Adrenal gland (tissue), 12 donors: Measurements from ENCODE around the gene OTUB2. TPM values are rescaled to one million over a fixed set of nuclear protein-coding genes. Genes with fewer than 3 reads are reported as not detected.

Source experiments
- DNase-seq, 7 donors: peaks; one replicate each; pipeline ENCODE4 v3.0.0-alpha.2; 2019 to 2020
- H3K27ac ChIP-seq, 5 donors: fragments of 200-600 bp; sonication (generic) in 4 of 5; 1 replicate in 3 of 5; 2 replicates in 2 of 5; pipeline versions ENCODE4 v1.5.1 to v1.8.0; 2016 to 2020; ENCODE audit warnings: mild to moderate bottlenecking in 1 of 5
- H3K27me3 ChIP-seq: fragments of 200-600 bp; 2 replicates; pipeline ENCODE4 v1.8.0; 2021
- H3K36me3 ChIP-seq, 2 donors: fragments of 200-600 bp; replicated peaks in 1 of 2; 1 replicate in 1 of 2; 2 replicates in 1 of 2; pipeline versions ENCODE4 v1.5.1 to v1.8.0; 2018 to 2022
- H3K4me1 ChIP-seq, 2 donors: fragments of 200-600 bp; replicated peaks in 1 of 2; 1 replicate in 1 of 2; 2 replicates in 1 of 2; pipeline versions ENCODE4 v1.5.1 to v1.8.0; 2018 to 2021
- H3K4me3 ChIP-seq, 4 donors: fragments of 200-600 bp; sonication (generic) in 3 of 4; one replicate each; pipeline ENCODE4 v1.5.1; 2016 to 2018
- H3K9me3 ChIP-seq, 3 donors: fragments of 200-600 bp; sonication (generic) in 1 of 3; replicated peaks in 1 of 3; 1 replicate in 2 of 3; 2 replicates in 1 of 3; pipeline versions ENCODE4 v1.5.1 to v1.8.0; 2016 to 2021
- POLR2A ChIP-seq, 2 donors: fragments of 450-650 bp; IDR thresholded peaks; one replicate each; pipeline ENCODE4 v1.6.1; 2017; ENCODE audit warnings: antibody characterized with exemption in 2 of 2, mild to moderate bottlenecking in 2 of 2, moderate library complexity in 1 of 2
- WGBS, 4 donors: extraction: QIAGEN DNeasy Blood & Tissue Kit in 2 of 4; methylation state at CpG; one replicate each; pipeline versions ENCODE4 v1.1.5 to v1.1.7; 2013 to 2017; 5-methylcytosine and 5-hydroxymethylcytosine counted together
- intact Hi-C, 2 donors: fragments of 100-400 bp; cut with DNase I; formaldehyde crosslinking; loops; one replicate each; pipeline versions ENCODE4 v1.14.1 to v1.15.0; 2022 to 2023
- polyA plus RNA-seq, 3 donors: library from polyadenylated mRNA; stranded (reverse); fragments of 200-250 nt in 2 of 3; fragments of 350-450 nt in 1 of 3; fragmentation: Illumina TruSeq in 1 of 3; extraction: RNeasy Lipid Tissue Mini Kit (QIAGEN cat#74804) in 1 of 3; gene quantifications; one replicate each; pipeline ENCODE4 v1.2.3, GENCODE V29; 2013 to 2014
- total RNA-seq, 9 donors: library from RNA; depleted of rRNA in 4 of 9; stranded (reverse); fragments of >200 nt in 4 of 9; fragments of 120-200 nt in 1 of 9; fragmentation: NEBNext Ultra II Directional in 1 of 9; extraction: Animal tissue kit (Norgen Biotek cat#: 25700) in 1 of 9; gene quantifications; one replicate each; pipeline versions ENCODE4 v1.1.0 to v1.2.4, GENCODE V29; 2013 to 2023
- TF ChIP-seq, protein P1 (sequence below), 6 experiments: fragments of 450-650 bp in 4 of 6; fragments of 200-600 bp in 2 of 6; sonication (generic) in 1 of 6; IDR thresholded peaks; 1 replicate in 5 of 6; 2 replicates in 1 of 6; pipeline versions ENCODE4 v1.5.1 to v1.8.0; 2016 to 2021; ENCODE audit warnings: antibody characterized with exemption in 6 of 6, mild to moderate bottlenecking in 2 of 6, moderate library complexity in 1 of 6
- donor health status: healthy with polysubstance abuse.
- donor health status: Bipolar disorder and iron deficiency.
- donor health status: DM: yes; HTN: yes; CAD: no.
- donor health status: DM: no; HTN: no; CAD: no.
- donor health status: DM: no; HTN: no; CAD: no.
- donor health status: DM: yes; HTN: yes; CAD: no.

The OTUB2 gene
- total and polyA plus RNA-seq, 12 donors, result 0.17 to 10.7 (median 1.5) TPM

DNA sequence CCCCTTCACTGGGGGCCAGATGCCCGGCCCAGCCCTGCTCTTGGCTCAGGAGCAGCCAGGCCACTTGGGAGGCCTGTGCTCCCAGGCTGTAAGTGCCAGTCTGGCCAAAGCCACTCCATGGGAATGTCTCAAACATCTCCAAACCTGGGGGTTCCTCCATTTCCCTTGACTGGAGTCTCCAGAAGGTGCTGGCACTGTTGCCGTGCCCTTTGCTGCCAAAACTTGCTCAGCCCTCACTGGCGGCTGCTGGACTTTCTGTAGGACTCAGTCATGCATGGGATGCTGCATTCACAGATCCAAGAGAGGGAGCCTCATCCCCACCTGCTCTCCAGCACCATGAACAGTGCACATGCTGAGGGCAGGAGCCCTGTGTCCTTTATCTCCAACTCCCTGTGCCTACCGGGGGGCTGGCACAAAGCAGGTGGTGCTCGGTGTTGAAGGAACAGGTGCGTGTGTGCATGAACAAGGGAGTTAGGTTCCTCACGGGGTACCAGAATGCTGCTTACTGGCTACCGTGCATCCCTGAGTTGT, 9.6 kb upstream of the OTUB2 start:
- H3K27ac ChIP-seq, result no peak overlapping the region
- no peaks in the 10 kb centered on the region for H3K4me1 ChIP-seq
- WGBS, 4 donors, result 76 to 82% (median 80%) methylated on average over 5 to 8 of the region's 8 CpGs
- intact Hi-C loops, result no loop called here
- no peaks in the 10 kb centered on the region for H3K27me3 ChIP-seq
- H3K9me3 ChIP-seq, result no peaks in the 10 kb centered on the region
- no peak for TF ChIP-seq POLR2A (IDR thresholded peaks at IDR 0.05)
- TF ChIP-seq, protein P1, sequence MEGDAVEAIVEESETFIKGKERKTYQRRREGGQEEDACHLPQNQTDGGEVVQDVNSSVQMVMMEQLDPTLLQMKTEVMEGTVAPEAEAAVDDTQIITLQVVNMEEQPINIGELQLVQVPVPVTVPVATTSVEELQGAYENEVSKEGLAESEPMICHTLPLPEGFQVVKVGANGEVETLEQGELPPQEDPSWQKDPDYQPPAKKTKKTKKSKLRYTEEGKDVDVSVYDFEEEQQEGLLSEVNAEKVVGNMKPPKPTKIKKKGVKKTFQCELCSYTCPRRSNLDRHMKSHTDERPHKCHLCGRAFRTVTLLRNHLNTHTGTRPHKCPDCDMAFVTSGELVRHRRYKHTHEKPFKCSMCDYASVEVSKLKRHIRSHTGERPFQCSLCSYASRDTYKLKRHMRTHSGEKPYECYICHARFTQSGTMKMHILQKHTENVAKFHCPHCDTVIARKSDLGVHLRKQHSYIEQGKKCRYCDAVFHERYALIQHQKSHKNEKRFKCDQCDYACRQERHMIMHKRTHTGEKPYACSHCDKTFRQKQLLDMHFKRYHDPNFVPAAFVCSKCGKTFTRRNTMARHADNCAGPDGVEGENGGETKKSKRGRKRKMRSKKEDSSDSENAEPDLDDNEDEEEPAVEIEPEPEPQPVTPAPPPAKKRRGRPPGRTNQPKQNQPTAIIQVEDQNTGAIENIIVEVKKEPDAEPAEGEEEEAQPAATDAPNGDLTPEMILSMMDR (IDR thresholded peaks at IDR 0.05), result no peak
- no peak overlapping the region for H3K4me3 ChIP-seq
- DNase-seq, result no peak
- no peaks in the 10 kb centered on the region for H3K36me3 ChIP-seq

- DNase-seq, result no peak
- H3K27me3 ChIP-seq, result no peaks in the 10 kb centered on the region
- H3K9me3 ChIP-seq, result no peaks in the 10 kb centered on the region
- no peak overlapping the region for H3K27ac ChIP-seq
- 79 to 83% (median 81%) methylated on average over 6 to 8 of the region's 8 CpGs for WGBS, 4 donors
- H3K4me1 ChIP-seq, result no peaks in the 10 kb centered on the region
- TF ChIP-seq, protein P1 (IDR thresholded peaks at IDR 0.05), result no peak
- no peak for TF ChIP-seq POLR2A (IDR thresholded peaks at IDR 0.05)
- H3K36me3 ChIP-seq, result no peaks in the 10 kb centered on the region
- intact Hi-C loops, result no loop called here
- H3K4me3 ChIP-seq, result no peak overlapping the region
These were observed 7.8 kb upstream of the OTUB2 start for GRCh38 chr14:94018308-94018707.

GRCh38 chr14:94019329-94019728, 6.8 kb upstream of the OTUB2 start:
- Histone ChIP-seq H3K36me3 (no peaks in the 10 kb centered on the region), H3K4me1 (no peaks in the 10 kb centered on the region), H3K9me3 (no peaks in the 10 kb centered on the region), H3K27ac (no peak overlapping the region), H3K4me3 (no peak overlapping the region), H3K27me3 (no peaks in the 10 kb centered on the region)
- TF ChIP-seq, protein P1 (IDR thresholded peaks at IDR 0.05), result no peak
- no peak for TF ChIP-seq POLR2A (IDR thresholded peaks at IDR 0.05)
- intact Hi-C loops, result no loop called here
- DNase-seq, result no peak
- 49 to 63% (median 52%) methylated on average over 6 of the region's 6 CpGs for WGBS, 4 donors

DNA sequence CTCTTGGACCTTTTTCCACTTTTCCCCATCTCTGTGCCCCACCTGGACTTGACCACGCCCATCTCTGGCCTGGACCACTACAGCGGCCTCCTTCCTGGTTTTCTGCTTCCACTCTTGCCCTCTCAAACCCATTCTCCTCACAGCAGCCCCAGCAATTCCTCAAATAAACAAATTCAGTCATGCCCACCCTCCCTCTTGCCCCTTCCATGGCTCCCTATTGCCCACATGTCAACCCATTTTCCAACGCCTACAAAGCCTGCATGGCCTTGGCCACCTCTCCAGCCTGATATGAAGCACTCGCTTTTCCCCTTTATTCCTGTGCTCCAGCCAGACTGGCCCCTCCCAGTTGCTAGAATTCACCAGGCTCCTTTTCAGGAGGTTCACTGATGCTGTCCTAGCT, 5.9 kb upstream of the OTUB2 start:
- H3K4me3 ChIP-seq, result no peak overlapping the region
- intact Hi-C loops, result no loop called here
- no peaks in the 10 kb centered on the region for H3K4me1 ChIP-seq
- H3K36me3 ChIP-seq, result no peaks in the 10 kb centered on the region
- TF ChIP-seq, protein P1 (IDR thresholded peaks at IDR 0.05), result no peak
- TF ChIP-seq POLR2A (IDR thresholded peaks at IDR 0.05), result no peak
- H3K27ac ChIP-seq, result no peak overlapping the region
- no peaks in the 10 kb centered on the region for H3K9me3 ChIP-seq
- 77 to 82% (median 79%) methylated on average over 4 of the region's 4 CpGs for WGBS, 4 donors
- H3K27me3 ChIP-seq, result no peaks in the 10 kb centered on the region
- no peak for DNase-seq
